ENCODE measurements around the gene PPP4C. TPM values are rescaled to one million over a fixed set of nuclear protein-coding genes. Genes with fewer than 3 reads are reported as not detected.

Gene PPP4C
- total and polyA plus RNA-seq, 11 donors, result 29.9 to 89.0 (median 43.5) TPM

DNA sequence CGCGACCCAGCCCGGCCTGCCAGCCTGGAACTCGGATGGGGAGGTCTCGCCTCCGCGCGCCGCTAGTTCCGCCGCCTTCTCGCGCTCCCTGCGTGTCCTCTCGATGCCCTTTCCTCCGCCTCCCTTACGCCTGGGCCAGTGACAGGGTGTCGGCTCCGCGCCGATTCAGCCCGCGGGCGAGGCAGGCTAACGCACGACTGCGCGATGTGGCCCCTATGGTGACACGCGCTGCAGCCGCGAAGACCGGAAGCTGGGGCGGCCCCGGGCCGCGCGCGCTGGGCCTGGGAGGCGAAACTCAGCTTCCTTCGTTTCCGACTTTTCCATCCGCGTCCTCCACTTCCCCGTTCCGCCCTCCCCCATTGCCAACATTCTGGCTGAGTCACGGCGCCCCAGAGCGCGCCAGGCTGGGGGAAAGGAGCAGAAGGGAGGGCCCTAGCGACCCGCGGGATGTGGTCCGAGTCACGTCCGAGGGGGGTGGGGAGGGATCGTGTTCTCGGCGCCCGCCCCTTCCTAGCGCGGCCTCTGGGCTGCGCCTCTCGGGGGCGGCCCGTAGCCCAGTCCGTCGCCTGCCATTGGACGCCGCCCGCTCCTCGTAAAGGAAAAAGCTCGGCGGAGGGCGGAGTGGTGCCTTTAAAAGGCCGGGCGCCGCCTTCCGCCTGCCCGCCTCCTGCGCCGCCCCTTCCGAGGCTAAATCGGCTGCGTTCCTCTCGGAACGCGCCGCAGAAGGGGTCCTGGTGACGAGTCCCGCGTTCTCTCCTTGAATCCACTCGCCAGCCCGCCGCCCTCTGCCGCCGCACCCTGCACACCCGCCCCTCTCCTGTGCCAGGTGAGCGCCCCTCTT is 10.5 kb upstream of the PPP4C start, which contains the start of gene ALDOA:
Gene ALDOA, plus strand, starts transcription at position 659 of the 841 bp plus-strand sequence. CDS start 1,138 bp downstream, outside the sequence.
- WGBS, 4 donors, result 0 to 1% (median 0%) methylated on average over 12 to 99 of the region's 99 CpGs
- H3K4me1 ChIP-seq, result peaks cover 0 to 63% (median 55%) of the 10 kb centered on the region in 12 donors
- H3K27ac ChIP-seq, result peak within 1 kb of the TSS; percentile 92 to 100 (median 99)
- intact Hi-C loops (cut with DNase I), result loop anchor here in 4 of 10 donors (1.0 to 10.0 kb wide), 6 partner anchors 27 to 593 kb away; partner anchors contain the start of genes FBRS (in 1 of the 4), MAPK3 (in 1 of the 4), MAZ (in 1 of the 4) and ZNF768 (in 1 of the 4)
- no peaks in the 10 kb centered on the region for H3K27me3 ChIP-seq
- H3K4me3 ChIP-seq, result peak within 1 kb of the TSS; percentile 84 to 99 (median 96)
- TF ChIP-seq POLR2A (IDR thresholded peaks at IDR 0.05), result peak; percentile 98 to 99
- TF ChIP-seq, protein P1, sequence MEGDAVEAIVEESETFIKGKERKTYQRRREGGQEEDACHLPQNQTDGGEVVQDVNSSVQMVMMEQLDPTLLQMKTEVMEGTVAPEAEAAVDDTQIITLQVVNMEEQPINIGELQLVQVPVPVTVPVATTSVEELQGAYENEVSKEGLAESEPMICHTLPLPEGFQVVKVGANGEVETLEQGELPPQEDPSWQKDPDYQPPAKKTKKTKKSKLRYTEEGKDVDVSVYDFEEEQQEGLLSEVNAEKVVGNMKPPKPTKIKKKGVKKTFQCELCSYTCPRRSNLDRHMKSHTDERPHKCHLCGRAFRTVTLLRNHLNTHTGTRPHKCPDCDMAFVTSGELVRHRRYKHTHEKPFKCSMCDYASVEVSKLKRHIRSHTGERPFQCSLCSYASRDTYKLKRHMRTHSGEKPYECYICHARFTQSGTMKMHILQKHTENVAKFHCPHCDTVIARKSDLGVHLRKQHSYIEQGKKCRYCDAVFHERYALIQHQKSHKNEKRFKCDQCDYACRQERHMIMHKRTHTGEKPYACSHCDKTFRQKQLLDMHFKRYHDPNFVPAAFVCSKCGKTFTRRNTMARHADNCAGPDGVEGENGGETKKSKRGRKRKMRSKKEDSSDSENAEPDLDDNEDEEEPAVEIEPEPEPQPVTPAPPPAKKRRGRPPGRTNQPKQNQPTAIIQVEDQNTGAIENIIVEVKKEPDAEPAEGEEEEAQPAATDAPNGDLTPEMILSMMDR (IDR thresholded peaks at IDR 0.05), result peak in 1 of 12 donors; percentile 27
- ATAC-seq (peak; percentile 87 to 93 (median 90)), DNase-seq (peak; percentile 99)
- peaks cover 0 to 43% (median 36%) of the 10 kb centered on the region in 9 donors for H3K36me3 ChIP-seq
- H3K9me3 ChIP-seq, result no peaks in the 10 kb centered on the region

DNA sequence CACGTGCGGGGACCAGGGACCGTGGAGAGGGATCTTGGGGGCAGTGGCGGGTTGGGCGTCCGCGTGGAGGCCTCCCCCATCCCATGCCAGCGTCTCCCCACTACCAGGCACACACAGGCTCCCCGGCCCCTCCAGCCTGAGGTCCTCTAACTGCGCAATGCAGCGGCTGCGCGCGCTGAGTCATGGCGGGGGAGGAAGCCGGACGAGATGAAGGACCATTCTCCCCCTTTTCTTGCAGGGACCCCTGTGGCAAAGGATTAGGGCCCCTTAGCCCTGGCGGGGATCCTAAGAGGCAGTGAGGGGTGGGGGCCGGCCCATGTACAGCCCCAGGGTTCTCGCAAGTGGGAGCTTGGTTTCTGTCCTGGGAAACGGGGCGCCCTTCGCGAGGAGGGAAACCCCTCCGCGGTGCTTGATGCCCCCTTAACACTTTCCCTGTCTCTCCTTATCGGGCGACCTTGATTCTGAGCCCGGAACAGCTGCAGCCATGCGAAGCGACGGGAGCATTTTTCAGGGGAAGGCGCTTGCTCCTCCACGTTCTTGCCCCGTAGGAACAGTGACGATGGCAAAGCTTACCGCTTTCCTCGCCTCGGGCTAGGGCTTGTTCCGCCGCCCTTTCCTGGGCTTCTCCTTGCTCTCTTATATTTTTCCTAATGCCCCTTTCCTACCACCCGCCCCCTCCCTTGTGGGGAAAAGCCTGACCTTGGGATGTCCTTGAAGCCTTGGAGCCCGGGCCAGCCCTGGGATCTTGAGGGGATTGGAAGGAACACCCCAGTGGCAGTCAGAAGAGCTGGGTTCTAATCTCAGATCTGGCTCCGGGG is 9.6 kb upstream of the PPP4C start:
- Histone ChIP-seq H3K9me3 (no peaks in the 10 kb centered on the region), H3K4me3 (peak overlapping the region; percentile 84 to 99 (median 96)), H3K36me3 (peaks cover 0 to 51% (median 44%) of the 10 kb centered on the region in 9 donors), H3K27ac (peak overlapping the region; percentile 92 to 100 (median 99)), H3K4me1 (peaks cover 0 to 62% (median 54%) of the 10 kb centered on the region in 12 donors), H3K27me3 (no peaks in the 10 kb centered on the region)
- DNase-seq (peak in 2 of 5 donors; percentile 48 to 74), ATAC-seq (peak in 3 of 4 donors; percentile 0 to 6 (median 1))
- TF ChIP-seq, protein P1 (IDR thresholded peaks at IDR 0.05), result no peak
- TF ChIP-seq POLR2A (IDR thresholded peaks at IDR 0.05), result no peak
- intact Hi-C loops (cut with DNase I), result loop anchor here in 4 of 10 donors (1.0 to 10.0 kb wide), 6 partner anchors 26 to 593 kb away; partner anchors contain the start of genes FBRS (in 1 of the 4), MAPK3 (in 1 of the 4), MAZ (in 1 of the 4) and ZNF768 (in 1 of the 4)
- 0 to 1% (median 0%) methylated on average over 24 to 44 of the region's 44 CpGs for WGBS, 4 donors

DNA sequence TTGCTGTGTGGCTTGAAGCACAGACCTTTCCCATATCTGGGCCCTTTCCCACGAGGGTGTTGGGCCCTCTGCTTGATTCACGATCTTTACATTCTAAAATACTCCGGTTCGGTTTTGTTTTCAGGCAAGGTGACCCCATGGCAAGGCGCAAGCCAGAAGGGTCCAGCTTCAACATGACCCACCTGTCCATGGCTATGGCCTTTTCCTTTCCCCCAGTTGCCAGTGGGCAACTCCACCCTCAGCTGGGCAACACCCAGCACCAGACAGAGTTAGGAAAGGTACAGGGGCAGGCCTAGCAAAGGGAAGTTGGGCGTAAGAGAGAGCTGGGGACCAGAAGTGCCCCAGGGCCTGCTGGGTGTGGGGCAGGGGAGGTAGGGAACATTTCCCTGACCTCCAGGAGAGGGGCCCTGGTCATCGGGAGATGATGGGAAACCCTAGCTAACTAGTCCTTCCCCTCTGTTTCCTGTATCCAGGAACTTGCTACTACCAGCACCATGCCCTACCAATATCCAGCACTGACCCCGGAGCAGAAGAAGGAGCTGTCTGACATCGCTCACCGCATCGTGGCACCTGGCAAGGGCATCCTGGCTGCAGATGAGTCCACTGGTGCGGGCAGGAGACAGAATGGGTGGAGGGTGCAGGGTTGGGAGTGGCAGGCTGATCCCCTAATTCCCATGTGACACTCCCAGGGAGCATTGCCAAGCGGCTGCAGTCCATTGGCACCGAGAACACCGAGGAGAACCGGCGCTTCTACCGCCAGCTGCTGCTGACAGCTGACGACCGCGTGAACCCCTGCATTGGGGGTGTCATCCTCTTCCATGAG is 8.8 kb upstream of the PPP4C start:
- peak; percentile 63 to 74 (median 69) for DNase-seq
- intact Hi-C loops (cut with DNase I), result loop anchor here in 4 of 10 donors (5.0 to 10.0 kb wide), 4 partner anchors 58 to 458 kb away; partner anchors contain the start of genes MAPK3 (in 1 of the 4), MAZ (in 1 of the 4) and ZNF768 (in 1 of the 4)
- 26 to 32% (median 28%) methylated on average over 9 to 21 of the region's 21 CpGs for WGBS, 4 donors
- Histone ChIP-seq H3K27me3 (no peaks in the 10 kb centered on the region), H3K4me3 (peak overlapping the region; percentile 84 to 99 (median 96)), H3K27ac (peak overlapping the region; percentile 92 to 100 (median 99)), H3K9me3 (no peaks in the 10 kb centered on the region), H3K36me3 (peaks cover 0 to 59% (median 52%) of the 10 kb centered on the region in 9 donors), H3K4me1 (peaks cover 0 to 65% (median 54%) of the 10 kb centered on the region in 12 donors)
- TF ChIP-seq, protein P1 (IDR thresholded peaks at IDR 0.05), result no peak
- TF ChIP-seq POLR2A (IDR thresholded peaks at IDR 0.05), result no peak
- ATAC-seq, result no peak
